Measurements from ENCODE around the gene PKMYT1.
A peak's percentile ranks its signal among the peaks of the same experiment; 100 is the strongest.

Gene PKMYT1

DNA sequence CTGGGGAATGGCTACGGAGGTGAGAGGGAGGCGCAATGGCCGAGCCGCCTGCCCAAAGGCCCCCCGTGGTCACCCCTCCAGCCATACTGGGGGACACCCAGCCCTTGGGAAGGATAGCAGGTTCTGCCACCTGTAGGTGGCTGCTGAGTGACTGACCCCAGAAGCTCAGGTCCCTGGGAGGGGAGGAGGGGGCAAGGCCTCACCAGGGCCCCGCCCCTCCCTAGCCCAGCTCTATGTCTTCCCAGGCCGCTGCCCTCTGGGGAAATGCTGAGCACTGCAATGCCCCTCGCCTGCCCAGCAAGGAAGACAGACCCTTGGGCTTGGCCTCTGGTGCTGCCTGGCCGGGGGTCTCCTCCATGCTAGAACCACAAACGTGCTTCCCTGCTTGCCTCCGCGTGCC, 21.1 kb upstream of the PKMYT1 start:
- no peak for FAIRE-seq
- DNase-seq (ENCODE audit: insufficient read length, low spot score) = no peak

DNA sequence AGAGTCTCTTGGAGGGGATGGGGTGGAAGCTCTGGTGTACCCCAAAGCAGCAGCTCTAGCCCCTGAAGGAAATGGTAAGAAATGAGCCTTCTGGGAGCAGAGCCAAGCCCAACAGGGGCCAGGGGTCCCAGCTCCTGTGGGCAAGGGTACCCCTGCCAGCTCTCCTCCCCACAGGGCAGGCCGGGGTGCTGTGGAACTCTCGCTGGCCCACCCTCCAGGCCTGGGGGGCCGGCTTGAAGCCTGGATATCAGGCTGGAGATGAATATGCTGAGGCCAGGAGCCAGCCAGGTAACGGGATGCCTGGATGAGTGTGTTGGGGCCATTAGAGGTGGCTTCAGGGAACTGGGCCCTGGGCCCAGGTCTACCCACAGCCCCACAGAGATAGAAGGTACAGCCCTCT, 20.3 kb upstream of the PKMYT1 start:
- no peak for FAIRE-seq
- DNase-seq (ENCODE audit: insufficient read length, low spot score) = no peak

DNA sequence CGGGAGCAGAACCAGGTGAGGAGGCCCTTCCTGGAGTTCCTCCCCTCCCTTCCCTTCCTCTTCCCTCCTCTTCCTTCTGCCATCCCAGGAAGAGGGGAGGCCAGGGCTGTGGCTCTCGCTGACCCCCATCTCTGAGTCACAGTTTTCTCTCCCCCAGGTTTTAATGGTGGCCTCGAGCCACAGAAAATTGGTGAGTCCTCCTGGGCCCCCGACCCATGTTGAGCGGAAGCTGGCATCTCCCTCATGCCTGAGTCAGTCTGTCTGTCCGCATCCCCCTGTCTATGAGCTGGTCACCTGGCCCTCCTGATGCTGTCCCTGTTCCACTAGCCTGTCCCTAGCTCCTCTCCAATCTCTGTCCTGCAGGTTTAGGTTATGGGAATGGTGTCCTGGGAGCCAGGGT, 19.7 kb upstream of the PKMYT1 start:
- DNase-seq (ENCODE audit: insufficient read length, low spot score) = no peak
- FAIRE-seq = no peak

DNA sequence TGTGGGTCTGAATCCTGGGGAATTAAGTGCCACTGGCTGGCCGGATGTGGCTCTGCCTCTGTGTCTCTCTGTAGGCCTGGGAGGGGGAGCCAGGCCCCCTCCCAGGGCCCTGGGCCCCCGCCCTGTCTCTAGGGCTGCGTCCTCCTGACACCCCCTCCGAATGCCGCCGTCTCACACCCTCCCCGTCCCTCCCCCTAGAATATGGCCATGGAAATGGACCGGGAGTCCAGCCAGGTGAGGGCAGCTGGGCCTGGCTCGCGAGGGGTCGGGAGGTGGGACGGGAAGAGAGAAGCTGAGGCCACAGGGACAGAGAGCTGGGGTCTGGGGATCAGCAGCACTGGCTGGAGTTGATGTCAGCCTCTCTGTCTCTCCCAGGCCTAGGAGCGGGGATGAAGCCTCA, 16.1 kb upstream of the PKMYT1 start:
- DNase-seq (ENCODE audit: insufficient read length, low spot score) = no peak
- no peak for FAIRE-seq

DNA sequence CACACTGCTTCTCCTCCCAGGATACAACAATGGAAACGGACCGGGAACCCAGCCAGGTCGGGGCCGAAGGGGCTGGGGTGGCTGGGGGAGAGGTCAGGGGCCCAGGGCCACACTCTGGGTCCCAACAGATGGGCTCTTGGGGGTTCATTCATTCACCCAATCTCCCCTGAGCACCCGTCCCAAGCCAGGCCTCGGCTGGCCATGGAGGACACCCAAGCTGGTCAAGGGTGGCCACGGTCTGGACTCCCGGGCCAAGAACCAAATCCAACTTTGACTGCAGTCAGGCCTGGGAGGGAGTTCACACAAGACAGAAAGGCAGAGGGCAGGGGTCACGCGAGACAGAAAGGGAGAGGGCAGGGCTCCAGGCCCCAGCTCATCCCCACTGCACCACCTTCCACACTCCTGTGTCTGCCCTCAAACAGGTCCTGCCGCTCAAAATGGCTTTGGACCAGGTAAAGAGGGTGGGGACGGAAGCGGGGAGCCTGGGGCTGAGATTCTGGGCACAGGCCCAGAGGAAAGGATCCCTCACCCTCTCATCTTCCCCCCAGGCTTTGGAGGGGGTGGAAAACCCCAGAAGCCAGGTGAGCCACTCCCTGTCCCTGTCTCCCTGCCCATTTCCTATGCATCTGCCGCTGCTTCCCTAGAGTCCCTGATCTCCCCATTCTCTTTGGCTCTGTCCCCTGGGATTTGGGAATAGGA, 12.3 kb upstream of the PKMYT1 start:
- FAIRE-seq (no peak), DNase-seq (ENCODE audit: insufficient read length, low spot score) (no peak)

DNA sequence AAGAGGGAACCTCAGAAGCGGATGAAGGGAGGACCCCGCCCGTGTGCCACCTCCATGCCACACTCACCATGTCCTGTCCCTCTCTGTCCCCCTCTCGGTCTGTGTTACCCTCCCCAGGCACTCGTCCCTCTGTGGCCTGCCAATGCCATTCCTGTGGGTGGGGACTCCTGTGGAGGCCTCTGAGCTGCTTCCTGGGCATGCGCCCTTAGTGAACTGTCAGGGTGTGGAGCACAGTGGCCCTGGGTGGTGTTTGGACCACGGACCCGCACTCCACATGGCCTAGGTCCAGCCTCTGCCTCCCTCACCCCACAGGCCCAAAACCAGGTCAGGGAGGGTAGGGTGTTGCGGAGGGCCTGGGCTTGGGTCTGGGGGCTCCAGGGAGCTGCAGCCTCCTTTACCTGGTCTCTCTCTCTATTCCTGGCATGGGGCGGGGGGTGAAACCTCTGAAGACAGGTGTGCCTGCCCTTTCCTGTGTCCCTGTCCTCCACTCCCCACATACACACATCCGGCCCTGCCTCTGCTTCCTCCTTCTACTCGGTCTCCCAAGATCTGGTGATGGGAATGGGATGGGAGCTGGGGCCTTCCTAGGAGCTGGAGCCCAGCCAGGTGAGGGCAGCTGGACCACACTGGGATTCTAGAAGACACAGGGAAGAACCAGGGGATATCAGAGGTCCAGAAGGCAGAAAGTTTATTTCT, 11.5 kb upstream of the PKMYT1 start:
- no peak for FAIRE-seq
- DNase-seq (ENCODE audit: insufficient read length, low spot score) = no peak

DNA sequence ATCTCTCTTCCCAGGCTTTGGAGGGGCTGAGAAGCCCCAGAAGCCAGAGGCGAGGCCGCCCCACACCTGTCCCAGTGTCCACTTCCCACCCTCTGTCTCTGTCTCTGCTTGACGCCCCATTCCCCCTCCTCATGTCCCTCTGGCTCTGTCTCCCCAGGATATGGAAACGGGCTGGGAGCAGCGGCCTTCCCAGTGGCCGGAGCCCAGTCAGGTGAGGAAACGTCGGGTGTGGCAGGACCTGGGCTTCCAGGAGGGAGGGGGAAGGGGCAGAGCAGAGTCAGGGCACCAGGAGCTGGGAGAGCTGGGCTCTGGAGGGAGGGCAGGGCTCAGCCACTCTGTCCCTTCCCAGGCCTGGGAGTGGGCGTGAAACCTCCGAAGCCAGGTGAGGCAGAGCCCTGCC, 10.6 kb upstream of the PKMYT1 start:
- FAIRE-seq = no peak
- no peak for DNase-seq (ENCODE audit: insufficient read length, low spot score)

DNA sequence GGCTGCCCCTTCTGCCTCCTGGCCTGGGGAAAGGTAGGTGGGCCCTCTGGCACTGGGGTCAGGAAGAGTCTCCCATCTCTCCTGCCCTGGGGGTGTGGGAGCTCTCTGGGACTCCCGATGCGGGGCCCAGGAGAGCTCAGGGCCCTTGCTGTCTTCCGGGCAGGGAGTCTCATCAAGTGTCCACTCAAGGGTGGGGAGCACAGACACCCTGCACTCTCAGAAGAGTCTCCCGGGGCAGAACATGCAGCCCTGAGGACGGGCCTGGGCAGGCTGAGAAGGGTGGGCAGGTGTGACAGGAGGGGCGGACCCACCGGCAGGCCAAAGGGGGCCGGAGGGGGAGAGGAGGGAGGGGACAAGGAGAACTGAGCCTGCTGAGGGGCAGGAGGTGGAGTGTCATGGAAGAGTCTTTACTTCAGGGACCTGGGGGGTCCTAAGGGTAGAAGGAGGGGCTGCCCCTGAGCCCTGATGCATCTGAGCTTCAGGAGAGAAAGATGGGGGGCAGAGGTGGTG, 8.4 kb upstream of the PKMYT1 start:
- DNase-seq (ENCODE audit: insufficient read length, low spot score) (no peak), FAIRE-seq (no peak)

- DNase-seq (ENCODE audit: insufficient read length, low spot score) (no peak), FAIRE-seq (no peak)
Observed at GRCh38 chr16:2987833-2988232, 7.6 kb upstream of the PKMYT1 start.

- no peak for DNase-seq (ENCODE audit: insufficient read length, low spot score)
- no peak for FAIRE-seq
Observed at GRCh38 chr16:2987286-2987685, 7.0 kb upstream of the PKMYT1 start.

- FAIRE-seq (no peak), DNase-seq (ENCODE audit: insufficient read length, low spot score) (no peak)
Observed at GRCh38 chr16:2986623-2987188, 6.5 kb upstream of the PKMYT1 start.

GRCh38 chr16:2985893-2986355, 5.7 kb upstream of the PKMYT1 start:
- FAIRE-seq (no peak), DNase-seq (ENCODE audit: insufficient read length, low spot score) (no peak)

DNA sequence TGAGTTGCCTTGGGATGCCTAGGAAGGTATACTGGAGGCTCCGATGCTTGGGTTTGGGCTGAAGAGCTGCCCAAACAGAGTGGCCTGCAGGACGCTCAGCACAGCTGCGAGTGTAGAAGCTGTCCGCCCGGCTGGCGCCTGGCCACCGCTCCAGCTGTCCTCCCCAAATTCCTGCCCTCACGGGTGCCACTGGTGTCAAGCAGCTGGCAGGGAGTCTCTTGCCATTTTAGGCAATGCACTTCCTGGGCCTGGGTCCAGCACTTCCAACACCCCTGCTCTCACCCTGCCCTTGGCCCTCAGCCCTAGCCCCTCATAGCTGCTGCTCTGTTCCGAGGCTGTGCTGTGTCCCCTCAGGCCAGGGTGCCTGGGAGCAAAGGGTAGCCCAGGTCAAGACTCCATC, 5.2 kb upstream of the PKMYT1 start:
- DNase-seq (ENCODE audit: insufficient read length, low spot score) (no peak), FAIRE-seq (no peak)

DNA sequence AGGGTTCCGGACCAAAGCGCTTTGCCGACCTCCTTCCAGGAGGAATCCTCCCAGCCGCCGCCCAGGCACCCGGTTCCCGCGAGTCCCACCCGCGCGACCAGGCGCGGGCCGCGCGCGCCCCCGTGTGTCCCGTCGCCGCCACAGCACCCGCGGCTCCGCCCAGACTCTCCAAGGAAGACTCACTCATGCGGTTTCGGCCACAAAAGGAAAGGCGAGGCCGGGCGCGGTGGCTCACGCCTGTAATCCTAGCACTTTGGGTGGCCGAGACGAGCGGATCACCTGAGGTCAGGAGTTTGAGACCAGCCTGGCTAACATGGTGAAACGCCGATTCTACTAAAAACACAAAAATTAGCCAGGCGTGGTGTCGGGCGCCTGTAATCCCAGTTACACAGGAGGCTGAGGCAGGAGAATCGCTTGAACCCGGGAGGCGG, 3.5 kb upstream of the PKMYT1 start:
- FAIRE-seq (peak; percentile 44), DNase-seq (ENCODE audit: insufficient read length, low spot score) (peak; percentile 90)

DNA sequence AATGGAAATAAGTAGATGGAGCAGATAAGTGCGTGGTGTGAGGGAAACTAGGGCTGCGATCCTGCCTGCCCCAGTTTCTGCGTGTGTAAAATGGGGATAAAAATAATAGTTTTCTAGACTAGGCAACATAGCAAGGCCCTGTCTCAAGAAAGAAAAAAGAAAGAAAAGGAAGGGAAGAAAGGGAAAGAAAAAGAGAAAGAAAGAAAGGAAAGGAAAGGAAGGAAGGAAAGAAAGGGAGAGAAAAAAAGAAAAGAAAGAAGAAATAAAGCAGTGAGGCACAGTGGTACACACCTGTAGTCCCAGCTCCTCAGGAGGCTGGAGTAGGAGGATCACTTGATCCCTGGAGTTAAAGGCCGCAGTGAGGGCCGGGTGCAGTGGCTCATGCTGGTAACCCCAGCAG, 2.2 kb upstream of the PKMYT1 start:
- FAIRE-seq (no peak), DNase-seq (ENCODE audit: insufficient read length, low spot score) (no peak)

- FAIRE-seq (no peak), DNase-seq (ENCODE audit: insufficient read length, low spot score) (no peak)
Observed at GRCh38 chr16:2981899-2982250, 1.6 kb upstream of the PKMYT1 start.

- DNase-seq (ENCODE audit: insufficient read length, low spot score) (no peak), FAIRE-seq (no peak)
Observed at GRCh38 chr16:2981177-2981898, 1.1 kb upstream of the PKMYT1 start.

GRCh38 chr16:2979669-2980226, 498 bp downstream of the PKMYT1 start:
- peak; percentile 26 for FAIRE-seq
- no peak for DNase-seq (ENCODE audit: insufficient read length, low spot score)

DNA sequence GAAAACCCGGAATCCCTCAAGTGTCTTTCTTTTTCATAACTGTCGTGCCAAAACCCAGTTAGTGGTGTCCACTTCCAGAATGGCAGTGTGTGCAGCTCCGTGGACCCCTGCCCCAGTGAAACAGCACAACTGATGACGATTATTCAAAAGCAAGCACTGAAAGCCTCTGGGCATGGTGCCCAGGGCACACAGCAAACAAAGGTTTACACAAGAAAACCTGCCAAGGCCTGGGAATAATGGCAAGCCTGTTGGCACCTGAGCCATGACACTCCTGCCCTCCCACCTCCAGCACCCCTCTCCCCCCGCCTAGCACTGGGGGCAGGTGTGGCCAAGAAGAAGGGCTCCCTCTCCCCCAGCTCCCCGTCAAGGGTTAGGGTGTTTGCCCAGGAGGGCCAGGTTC, 2.8 kb downstream of the PKMYT1 start:
- FAIRE-seq (no peak), DNase-seq (ENCODE audit: insufficient read length, low spot score) (no peak)

DNA sequence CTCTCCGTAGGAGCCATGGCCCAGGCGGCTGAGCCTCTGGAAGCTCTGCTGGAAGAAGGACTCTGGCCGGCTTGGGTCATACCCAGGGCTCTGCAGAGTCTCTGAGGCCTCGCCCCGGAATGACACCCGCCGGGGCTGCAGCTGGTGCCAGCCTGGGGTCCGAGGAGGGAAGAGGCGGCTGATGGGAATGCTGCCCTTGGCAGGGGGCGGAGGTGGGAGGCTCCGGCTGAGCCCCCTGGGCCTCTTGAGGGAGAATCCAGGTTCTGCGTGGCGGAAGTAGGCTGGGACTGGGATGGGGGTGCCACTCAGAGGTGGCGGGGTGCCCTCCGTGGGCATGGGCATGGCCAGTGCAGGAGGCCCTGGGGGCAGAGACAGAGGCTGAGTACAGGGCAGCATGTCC, 3.6 kb downstream of the PKMYT1 start:
- DNase-seq (ENCODE audit: insufficient read length, low spot score) = no peak
- no peak for FAIRE-seq

DNA sequence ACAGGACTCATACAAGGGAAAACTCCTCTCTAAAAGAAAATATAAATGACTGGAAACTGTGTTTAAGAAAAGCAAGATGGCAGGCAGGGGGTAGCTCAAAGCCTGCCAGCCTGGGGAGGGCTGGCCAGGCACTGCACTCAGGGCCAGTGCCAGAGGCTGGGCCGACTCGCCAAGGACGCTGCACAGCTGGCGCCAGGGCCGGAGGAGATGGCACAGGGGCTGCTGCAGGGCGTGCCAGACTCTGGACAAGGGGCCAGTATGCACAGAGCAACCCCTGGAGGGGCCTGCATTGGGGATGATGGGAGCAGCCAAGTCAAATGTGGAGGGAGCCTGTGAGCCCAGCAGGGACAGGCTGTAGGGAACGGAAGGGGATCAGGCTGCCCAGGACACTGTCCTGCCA, 4.0 kb downstream of the PKMYT1 start:
- DNase-seq (ENCODE audit: insufficient read length, low spot score) (no peak), FAIRE-seq (no peak)

All from HTR-8/SVneo (cell line).